Breast epithelium (tissue), 4 donors: Measurements from ENCODE around the gene LTO1. TPM values are rescaled to one million over a fixed set of nuclear protein-coding genes. Genes with fewer than 3 reads are reported as not detected.

Source experiments
- DNase-seq, 2 donors: peaks; one replicate each; pipeline ENCODE4 v3.0.0-alpha.2; 2019; ENCODE audit warnings: low spot score in 2 of 2
- H3K27ac ChIP-seq, 2 donors: fragments of 200-600 bp; sonication (generic) in 1 of 2; one replicate each; pipeline ENCODE4 v1.5.1; 2016 to 2019; ENCODE audit warnings: mild to moderate bottlenecking in 1 of 2
- H3K27me3 ChIP-seq, 2 donors: fragments of 200-600 bp; sonication (generic) in 1 of 2; one replicate each; pipeline versions ENCODE4 v1.5.1 to v1.6.0; 2017 to 2019; ENCODE audit warnings: control low read depth in 1 of 2, mild to moderate bottlenecking in 1 of 2
- H3K36me3 ChIP-seq: fragments of 200-600 bp; one replicate; pipeline ENCODE4 v1.5.1; 2019
- H3K4me1 ChIP-seq, 2 donors: fragments of 200-600 bp; sonication (generic); one replicate each; pipeline ENCODE4 v1.5.1; 2016 to 2019; ENCODE audit warnings: control low read depth in 1 of 2
- H3K4me3 ChIP-seq, 3 donors: fragments of 200-600 bp; sonication (generic); 1 replicate in 2 of 3; 2 replicates in 1 of 3; pipeline ENCODE4 v1.5.1; 2016 to 2019; ENCODE audit warnings: mild to moderate bottlenecking in 3 of 3, moderate library complexity in 2 of 3
- H3K9me3 ChIP-seq, 2 donors: fragments of 200-600 bp; sonication (generic) in 1 of 2; one replicate each; pipeline ENCODE4 v1.5.1; 2016 to 2019; ENCODE audit warnings: control low read depth in 1 of 2
- CTCF ChIP-seq, 3 donors: fragments of 450-650 bp; IDR thresholded peaks; one replicate each; pipeline ENCODE4 v1.5.1; 2016 to 2017; ENCODE audit warnings: antibody characterized with exemption in 3 of 3, mild to moderate bottlenecking in 3 of 3, moderate library complexity in 3 of 3
- POLR2A ChIP-seq: fragments of 450-650 bp; IDR thresholded peaks from one replicate; pipeline ENCODE4 v1.6.1; 2016; ENCODE audit warnings: antibody characterized with exemption, mild to moderate bottlenecking, moderate library complexity
- POLR2AphosphoS5 ChIP-seq, 3 donors: sonication (generic); formaldehyde crosslinking; IDR thresholded peaks; one replicate each; pipeline ENCODE4 v1.6.1; 2017; ENCODE audit warnings: antibody characterized with exemption in 3 of 3
- intact Hi-C: fragments of 100-400 bp; cut with DNase I; formaldehyde crosslinking; loops from one replicate; pipeline ENCODE4 v1.15.1; 2023; ENCODE audit warnings: low total_unique reads
- total RNA-seq, 3 donors: library from RNA; depleted of rRNA; stranded (reverse); fragments of >200 nt; gene quantifications; one replicate each; pipeline ENCODE4 v1.1.0, GENCODE V29; 2016

LTO1 gene
- total RNA-seq, 3 donors from 2014 or later: 14.1 to 25.5 (median 18.7) TPM

- Histone ChIP-seq H3K27ac (no peak overlapping the region), H3K4me1 (no peaks in the 10 kb centered on the region), H3K4me3 (no peak overlapping the region), H3K27me3 (peaks cover 5 to 27% of the 10 kb centered on the region in 2 donors), H3K36me3 (no peaks in the 10 kb centered on the region), H3K9me3 (no peaks in the 10 kb centered on the region)
- DNase-seq: no peak
- intact Hi-C loops: no loop called here
- TF ChIP-seq POLR2A (no peak), CTCF (IDR thresholded peaks at IDR 0.05) (no peak), POLR2AphosphoS5 (IDR thresholded peaks at IDR 0.05) (no peak)
Measured at GRCh38 chr11:69708736-69709401, 33.7 kb upstream of the LTO1 start.

GRCh38 chr11:69707176-69707575 lies 32.0 kb upstream of the LTO1 start:
- no peak for TF ChIP-seq CTCF (IDR thresholded peaks at IDR 0.05)
- TF ChIP-seq POLR2A: no peak
- peak in 1 of 2 donors; percentile 39 for DNase-seq
- H3K9me3 ChIP-seq: no peaks in the 10 kb centered on the region
- H3K4me3 ChIP-seq: no peak overlapping the region
- H3K27ac ChIP-seq: no peak overlapping the region
- H3K4me1 ChIP-seq: no peaks in the 10 kb centered on the region
- no peaks in the 10 kb centered on the region for H3K36me3 ChIP-seq
- intact Hi-C loops: no loop called here
- H3K27me3 ChIP-seq: peaks cover 5 to 42% of the 10 kb centered on the region in 2 donors

- TF ChIP-seq CTCF (IDR thresholded peaks at IDR 0.05): no peak
- TF ChIP-seq POLR2AphosphoS5 (IDR thresholded peaks at IDR 0.05): no peak
- TF ChIP-seq POLR2A: no peak
- DNase-seq: no peak
- no peak overlapping the region for H3K27ac ChIP-seq
- peaks cover 5 to 51% of the 10 kb centered on the region in 2 donors for H3K27me3 ChIP-seq
- no peaks in the 10 kb centered on the region for H3K4me1 ChIP-seq
- no peak overlapping the region for H3K4me3 ChIP-seq
- intact Hi-C loops: no loop called here
- H3K9me3 ChIP-seq: no peaks in the 10 kb centered on the region
- H3K36me3 ChIP-seq: no peaks in the 10 kb centered on the region
Measured at GRCh38 chr11:69705901-69706787, 31.0 kb upstream of the LTO1 start.

DNA sequence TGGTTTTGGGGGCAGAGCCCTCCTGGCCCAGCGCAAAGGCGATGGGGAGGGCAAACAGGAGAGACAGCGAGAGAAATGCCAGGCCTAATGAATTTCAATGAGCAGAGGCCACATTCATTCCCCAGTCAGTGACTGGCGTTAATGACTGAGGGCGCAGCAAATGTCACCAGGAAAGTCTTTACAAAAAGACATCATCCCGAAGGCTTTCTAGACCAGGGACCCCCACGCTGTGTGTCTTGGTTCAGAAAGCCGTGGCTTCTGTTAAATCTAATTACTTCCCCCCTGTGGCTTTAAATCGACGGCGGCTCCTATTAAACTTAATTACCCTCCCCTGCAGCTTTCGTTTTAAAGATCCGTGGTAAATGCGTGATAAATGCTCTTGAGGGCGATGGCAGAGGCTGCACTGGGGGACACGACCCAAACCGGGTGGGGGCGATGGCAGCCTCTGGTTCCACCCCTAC lies 30.2 kb upstream of the LTO1 start:
- no peaks in the 10 kb centered on the region for H3K36me3 ChIP-seq
- no peak for DNase-seq
- peaks cover 5 to 57% of the 10 kb centered on the region in 2 donors for H3K27me3 ChIP-seq
- no peak overlapping the region for H3K27ac ChIP-seq
- TF ChIP-seq CTCF (IDR thresholded peaks at IDR 0.05): no peak
- intact Hi-C loops: no loop called here
- H3K9me3 ChIP-seq: no peaks in the 10 kb centered on the region
- no peak overlapping the region for H3K4me3 ChIP-seq
- no peaks in the 10 kb centered on the region for H3K4me1 ChIP-seq
